Thoracic aorta (tissue), 2 donors: ENCODE data around the gene RALA. TPM values are rescaled to one million over a fixed set of nuclear protein-coding genes. Genes with fewer than 3 reads are reported as not detected.

Source experiments
- ATAC-seq: fragments of 150-250 bp; one replicate; pipeline ENCODE4 v1.8.0; 2017; ENCODE audit warnings: low read depth; ENCODE audit not compliant: insufficient number of reproducible peaks, low FRiP score
- DNase-seq: peaks from one replicate; pipeline ENCODE4 v3.0.0-alpha.2; 2020; ENCODE audit warnings: low spot score
- H3K27ac ChIP-seq, 2 donors: fragments of 200-600 bp; sonication (generic); 1 replicate in 1 of 2; 2 replicates in 1 of 2; pipeline ENCODE4 v1.5.1; 2016; ENCODE audit warnings: mild to moderate bottlenecking in 2 of 2, moderate library complexity in 2 of 2
- H3K27me3 ChIP-seq: fragments of 200-600 bp; sonication (generic); replicated peaks from 2 replicates; pipeline ENCODE4 v1.6.0; 2016; ENCODE audit warnings: mild to moderate bottlenecking; ENCODE audit not compliant: insufficient read depth
- H3K36me3 ChIP-seq: fragments of 200-600 bp; sonication (generic); one replicate; pipeline ENCODE4 v1.5.1; 2016
- H3K4me1 ChIP-seq, 2 donors: fragments of 200-600 bp; sonication (generic); 1 replicate in 1 of 2; 2 replicates in 1 of 2; pipeline versions ENCODE4 v1.5.1 to v1.6.0; 2016; ENCODE audit warnings: low read depth in 2 of 2, mild to moderate bottlenecking in 1 of 2; ENCODE audit not compliant: control insufficient read depth in 1 of 2
- H3K4me3 ChIP-seq: fragments of 200-600 bp; sonication (generic); 2 replicates; pipeline ENCODE4 v1.5.1; 2016; ENCODE audit warnings: mild to moderate bottlenecking
- H3K9me3 ChIP-seq: fragments of 200-600 bp; sonication (generic); 2 replicates; pipeline ENCODE4 v1.5.1; 2016
- total RNA-seq, 2 donors: library from RNA; depleted of rRNA; stranded (reverse); fragments of >200 nt; gene quantifications; one replicate each; pipeline versions ENCODE4 v1.1.0 to v1.2.3, GENCODE V29; 2016
- TF ChIP-seq, protein P1 (sequence below): fragments of 200-600 bp; sonication (generic); IDR thresholded peaks from one replicate; pipeline ENCODE4 v1.5.1; 2019; ENCODE audit warnings: antibody characterized with exemption

The RALA gene
- total RNA-seq, 2 donors from 2014 or later, result 7.3 to 9.8 TPM

DNA sequence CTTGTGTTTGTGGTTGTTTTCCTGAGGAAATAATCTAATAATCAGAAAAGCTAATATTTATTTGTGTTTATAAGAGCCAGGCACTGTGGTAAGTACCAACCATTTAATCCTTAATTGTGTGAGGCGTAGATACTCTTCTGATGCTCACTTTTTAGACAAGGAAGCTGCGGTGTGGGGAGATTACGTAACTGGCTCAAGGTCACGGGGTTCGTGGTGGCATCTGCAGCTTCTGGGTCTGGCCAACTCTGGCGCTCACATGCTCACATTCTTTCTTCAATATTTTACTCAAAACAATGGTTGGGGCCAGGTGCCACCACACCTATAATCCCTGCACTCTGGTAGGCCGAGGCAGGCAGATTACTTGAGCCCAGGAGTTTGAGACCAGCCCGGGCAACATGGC, 77.6 kb downstream of the RALA start:
- H3K27ac ChIP-seq, result no peak overlapping the region
- TF ChIP-seq, protein P1, sequence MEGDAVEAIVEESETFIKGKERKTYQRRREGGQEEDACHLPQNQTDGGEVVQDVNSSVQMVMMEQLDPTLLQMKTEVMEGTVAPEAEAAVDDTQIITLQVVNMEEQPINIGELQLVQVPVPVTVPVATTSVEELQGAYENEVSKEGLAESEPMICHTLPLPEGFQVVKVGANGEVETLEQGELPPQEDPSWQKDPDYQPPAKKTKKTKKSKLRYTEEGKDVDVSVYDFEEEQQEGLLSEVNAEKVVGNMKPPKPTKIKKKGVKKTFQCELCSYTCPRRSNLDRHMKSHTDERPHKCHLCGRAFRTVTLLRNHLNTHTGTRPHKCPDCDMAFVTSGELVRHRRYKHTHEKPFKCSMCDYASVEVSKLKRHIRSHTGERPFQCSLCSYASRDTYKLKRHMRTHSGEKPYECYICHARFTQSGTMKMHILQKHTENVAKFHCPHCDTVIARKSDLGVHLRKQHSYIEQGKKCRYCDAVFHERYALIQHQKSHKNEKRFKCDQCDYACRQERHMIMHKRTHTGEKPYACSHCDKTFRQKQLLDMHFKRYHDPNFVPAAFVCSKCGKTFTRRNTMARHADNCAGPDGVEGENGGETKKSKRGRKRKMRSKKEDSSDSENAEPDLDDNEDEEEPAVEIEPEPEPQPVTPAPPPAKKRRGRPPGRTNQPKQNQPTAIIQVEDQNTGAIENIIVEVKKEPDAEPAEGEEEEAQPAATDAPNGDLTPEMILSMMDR, result no peak
- no peaks in the 10 kb centered on the region for H3K9me3 ChIP-seq
- ATAC-seq (no peak), DNase-seq (no peak)
- no peaks in the 10 kb centered on the region for H3K27me3 ChIP-seq
- H3K36me3 ChIP-seq, result peaks cover 9% of the 10 kb centered on the region
- H3K4me1 ChIP-seq, result no peaks in the 10 kb centered on the region
- no peak overlapping the region for H3K4me3 ChIP-seq

GRCh38 chr7:39702133-39702532, 78.8 kb downstream of the RALA start:
- Histone ChIP-seq H3K9me3 (no peaks in the 10 kb centered on the region), H3K27me3 (no peaks in the 10 kb centered on the region), H3K4me3 (no peak overlapping the region), H3K36me3 (peaks cover 7% of the 10 kb centered on the region), H3K27ac (no peak overlapping the region), H3K4me1 (no peaks in the 10 kb centered on the region)
- DNase-seq (no peak), ATAC-seq (no peak)
- TF ChIP-seq, protein P1, result no peak

DNA sequence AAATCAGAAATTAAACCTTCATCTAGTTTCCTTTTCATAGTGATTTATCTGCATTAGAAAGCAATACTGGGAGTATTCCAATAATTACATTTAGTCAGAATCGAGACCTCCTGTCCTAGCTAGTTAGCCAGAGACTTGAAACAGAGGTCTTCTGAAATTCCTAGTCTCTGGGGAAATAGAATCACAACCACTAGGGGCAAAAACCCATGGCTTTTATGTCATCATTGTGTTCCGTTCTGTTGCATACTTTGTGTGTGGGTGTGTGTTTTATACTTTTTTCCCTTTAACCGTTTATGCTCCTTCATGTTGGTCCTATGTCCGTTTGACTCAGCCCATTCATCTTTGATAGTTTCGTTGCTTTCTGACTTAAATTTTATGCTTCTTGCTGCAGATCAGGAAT, 79.8 kb downstream of the RALA start:
- TF ChIP-seq, protein P1, result no peak
- Histone ChIP-seq H3K27me3 (no peaks in the 10 kb centered on the region), H3K9me3 (no peaks in the 10 kb centered on the region), H3K36me3 (peaks cover 5% of the 10 kb centered on the region), H3K27ac (no peak overlapping the region), H3K4me3 (no peak overlapping the region), H3K4me1 (no peaks in the 10 kb centered on the region)
- no peak for DNase-seq
- no peak for ATAC-seq

DNA sequence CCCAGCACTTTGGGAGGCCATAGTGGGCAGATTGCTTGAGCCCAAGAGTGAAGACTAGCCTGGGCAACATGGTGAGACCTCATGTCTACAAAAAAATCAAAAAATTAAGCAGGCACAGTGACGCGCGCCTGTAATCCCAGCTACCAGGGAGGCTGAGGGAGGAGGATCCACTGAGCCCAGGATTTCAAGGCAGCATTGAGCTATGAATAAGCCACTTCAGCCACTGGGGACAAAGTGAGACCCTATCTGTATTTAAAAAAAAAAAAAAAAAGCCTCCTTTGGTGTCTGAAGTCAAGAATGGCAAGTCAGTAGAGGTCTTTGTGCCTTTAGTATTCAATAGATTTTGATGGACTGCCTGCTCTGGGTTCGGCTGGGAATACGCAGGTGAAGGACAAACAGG, 85.7 kb downstream of the RALA start:
- no peak overlapping the region for H3K27ac ChIP-seq
- ATAC-seq, result no peak
- H3K27me3 ChIP-seq, result no peaks in the 10 kb centered on the region
- H3K4me3 ChIP-seq, result no peak overlapping the region
- DNase-seq, result no peak
- H3K4me1 ChIP-seq, result no peaks in the 10 kb centered on the region
- TF ChIP-seq, protein P1, result no peak
- no peaks in the 10 kb centered on the region for H3K9me3 ChIP-seq
- H3K36me3 ChIP-seq, result no peaks in the 10 kb centered on the region

DNA sequence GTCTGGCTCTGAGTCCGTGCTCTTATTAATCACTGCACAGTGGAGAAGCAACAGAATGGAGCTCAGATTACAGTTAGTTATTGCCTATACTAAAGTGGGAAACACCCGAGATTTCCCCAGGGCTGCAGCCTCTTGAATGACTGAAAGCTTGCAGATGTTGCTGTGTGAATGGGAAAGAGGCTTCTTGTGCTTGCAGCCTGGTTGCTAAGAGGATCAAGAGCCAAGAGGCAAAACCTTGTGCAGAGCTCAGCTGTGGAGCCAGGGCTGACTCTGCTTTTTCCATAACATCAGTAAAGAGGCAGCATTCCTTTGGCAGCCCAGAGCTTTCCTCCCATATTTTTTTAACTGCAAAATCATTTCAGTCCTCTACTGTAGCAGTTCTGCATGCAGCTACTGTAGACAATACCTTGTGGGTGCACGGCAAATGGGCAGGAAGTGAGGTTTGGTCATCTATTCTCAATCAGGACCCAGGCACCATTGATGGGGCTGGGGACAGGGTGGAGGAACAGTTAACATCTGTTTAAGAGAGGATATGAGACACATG, 86.5 kb downstream of the RALA start:
- ATAC-seq (no peak), DNase-seq (no peak)
- H3K27ac ChIP-seq, result no peak overlapping the region

More for the DNA sequence above, 86.5 kb downstream of the RALA start:
- Histone ChIP-seq H3K4me1 (no peaks in the 10 kb centered on the region), H3K4me3 (no peak overlapping the region), H3K9me3 (no peaks in the 10 kb centered on the region), H3K36me3 (no peaks in the 10 kb centered on the region), H3K27me3 (no peaks in the 10 kb centered on the region)
- TF ChIP-seq, protein P1, result no peak
